CD4-positive, alpha-beta T cell treated with Interleukin-15 for 1 hour (primary cell): ENCODE results near the gene CLCA2.
A peak's percentile ranks its signal among the peaks of the same experiment; 100 is the strongest.

ENCODE experiments used
- DNase-seq: peaks from one replicate; pipeline ENCODE4 v3.0.0-alpha.2; 2020

Gene CLCA2

GRCh38 chr1:86429835-86430234, 5.9 kb downstream of the CLCA2 start:
- DNase-seq: peak; percentile 47

- DNase-seq: no peak
Measured at GRCh38 chr1:86430376-86430775, 6.4 kb downstream of the CLCA2 start.

GRCh38 chr1:86434059-86434458, 10.1 kb downstream of the CLCA2 start:
- no peak for DNase-seq

- no peak for DNase-seq
Measured at GRCh38 chr1:86435327-86435726, 11.4 kb downstream of the CLCA2 start.

GRCh38 chr1:86436041-86436440, 12.1 kb downstream of the CLCA2 start:
- no peak for DNase-seq

GRCh38 chr1:86441581-86441980, 17.6 kb downstream of the CLCA2 start:
- DNase-seq: peak; percentile 25

GRCh38 chr1:86441997-86442396, 18.0 kb downstream of the CLCA2 start:
- no peak for DNase-seq

- DNase-seq: no peak
Measured at GRCh38 chr1:86445919-86446318, 21.9 kb downstream of the CLCA2 start.

- no peak for DNase-seq
Measured at GRCh38 chr1:86447198-86447790, 23.3 kb downstream of the CLCA2 start.

- DNase-seq: no peak
Measured at GRCh38 chr1:86448670-86449069, 24.7 kb downstream of the CLCA2 start.

GRCh38 chr1:86449103-86449502, 25.1 kb downstream of the CLCA2 start:
- no peak for DNase-seq

- DNase-seq: no peak
Measured at GRCh38 chr1:86450847-86451246, 26.9 kb downstream of the CLCA2 start.

GRCh38 chr1:86453664-86454063, 29.7 kb downstream of the CLCA2 start:
- no peak for DNase-seq

- no peak for DNase-seq
Measured at GRCh38 chr1:86455073-86455472, 31.1 kb downstream of the CLCA2 start.

GRCh38 chr1:86460998-86461397, 37.0 kb downstream of the CLCA2 start:
- DNase-seq: no peak

- no peak for DNase-seq
Measured at GRCh38 chr1:86461482-86461881, 37.5 kb downstream of the CLCA2 start.

GRCh38 chr1:86464819-86465218, 40.8 kb downstream of the CLCA2 start:
- no peak for DNase-seq

- DNase-seq: no peak
Measured at GRCh38 chr1:86466109-86466844, 42.3 kb downstream of the CLCA2 start.

GRCh38 chr1:86466986-86467385, 43.0 kb downstream of the CLCA2 start:
- no peak for DNase-seq

GRCh38 chr1:86468501-86468977, 44.6 kb downstream of the CLCA2 start, which contains the start of gene CLCA1:
Gene CLCA1, plus strand, starts transcription at chr1:86468927. Its CDS starts 45 bp downstream, at chr1:86468972.
- DNase-seq: no peak

GRCh38 chr1:86470859-86471258, 46.9 kb downstream of the CLCA2 start:
- no peak for DNase-seq

- no peak for DNase-seq
Measured at GRCh38 chr1:86471291-86471690, 47.3 kb downstream of the CLCA2 start.

- DNase-seq: no peak
Measured at GRCh38 chr1:86472152-86472551, 48.2 kb downstream of the CLCA2 start.

GRCh38 chr1:86472767-86473166, 48.8 kb downstream of the CLCA2 start:
- no peak for DNase-seq

- no peak for DNase-seq
Measured at GRCh38 chr1:86477256-86477655, 53.3 kb downstream of the CLCA2 start.
